Keratinocyte (primary cell): ENCODE data around the gene ULBP3. TPM values are rescaled to one million over a fixed set of nuclear protein-coding genes. Genes with fewer than 3 reads are reported as not detected.

Experiments used
- DNase-seq: peaks from one replicate; pipeline ENCODE4 v3.0.0-alpha.2; 2011; ENCODE audit warnings: low read depth, missing footprints, low spot score
- FAIRE-seq: peaks from 2 replicates; lab custom pipeline; 2011; peaks lifted over from hg19 to GRCh38; lab: Jason Lieb, UNC
- H2AFZ ChIP-seq: 2 replicates; pipeline ENCODE4 v1.6.0; 2012; ENCODE audit warnings: low read length, control low read depth, inconsistent platforms; ENCODE audit not compliant: control insufficient read depth
- H3K27ac ChIP-seq: 2 replicates; pipeline ENCODE4 v1.5.1; 2011; ENCODE audit warnings: low read length; ENCODE audit not compliant: control insufficient read depth, insufficient read depth
- H3K27me3 ChIP-seq: 3 replicates; pipeline ENCODE4 v1.6.0; 2011; ENCODE audit warnings: low read length; ENCODE audit not compliant: control insufficient read depth, insufficient read depth; ENCODE audit errors: extremely low read depth
- H3K36me3 ChIP-seq, 2 experiments: 2 replicates in 1 of 2; 3 replicates in 1 of 2; pipeline ENCODE4 v1.5.1; 2011; ENCODE audit warnings: low read length in 2 of 2, mild to moderate bottlenecking in 1 of 2; ENCODE audit not compliant: control insufficient read depth in 2 of 2, insufficient read depth in 2 of 2; ENCODE audit errors: extremely low read depth in 1 of 2
- H3K4me1 ChIP-seq: 3 replicates; pipeline ENCODE4 v1.5.1; 2011; ENCODE audit warnings: low read length; ENCODE audit not compliant: control insufficient read depth, insufficient read depth; ENCODE audit errors: extremely low read depth
- H3K4me2 ChIP-seq: 3 replicates; pipeline ENCODE4 v1.6.0; 2011; ENCODE audit warnings: low read depth, low read length; ENCODE audit not compliant: control insufficient read depth, insufficient read depth; ENCODE audit errors: extremely low read depth
- H3K4me3 ChIP-seq, 3 experiments: fragments of 200-600 bp in 1 of 3; sonication (generic) in 1 of 3; 2 replicates in 2 of 3; 3 replicates in 1 of 3; pipeline ENCODE4 v1.5.1; 2011 to 2016; ENCODE audit warnings: low read length in 3 of 3, mild to moderate bottlenecking in 3 of 3, control low read depth in 2 of 3, inconsistent platforms in 1 of 3, low read depth in 1 of 3, mixed read lengths in 1 of 3, mixed run types in 1 of 3, moderate library complexity in 1 of 3; ENCODE audit not compliant: control insufficient read depth in 2 of 3, insufficient read depth in 2 of 3; ENCODE audit errors: extremely low read depth in 1 of 3
- H3K79me2 ChIP-seq: 2 replicates; pipeline ENCODE4 v1.6.0; 2012; ENCODE audit warnings: low read length; ENCODE audit not compliant: control insufficient read depth, insufficient read depth
- H3K9ac ChIP-seq: 3 replicates; pipeline ENCODE4 v1.6.0; 2011; ENCODE audit warnings: low read length; ENCODE audit not compliant: control insufficient read depth, insufficient read depth; ENCODE audit errors: extremely low read depth
- H3K9me1 ChIP-seq: 3 replicates; pipeline ENCODE4 v1.6.0; 2011; ENCODE audit warnings: low read length; ENCODE audit not compliant: control insufficient read depth, insufficient read depth; ENCODE audit errors: extremely low read depth
- H3K9me3 ChIP-seq: 2 replicates; pipeline ENCODE4 v1.5.1; 2012; ENCODE audit warnings: low read depth, low read length; ENCODE audit not compliant: control insufficient read depth
- H4K20me1 ChIP-seq: 3 replicates; pipeline ENCODE4 v1.6.0; 2011; ENCODE audit warnings: low read length; ENCODE audit not compliant: control insufficient read depth, insufficient read depth; ENCODE audit errors: extremely low read depth
- CTCF ChIP-seq, 3 experiments: IDR thresholded peaks in 1 of 3; conservative IDR thresholded peaks in 1 of 3; optimal IDR thresholded peaks in 1 of 3; 2 replicates in 2 of 3; 3 replicates in 1 of 3; pipeline versions ENCODE3 to v1.5.1; 2011; ENCODE audit warnings: low read length in 3 of 3, mild to moderate bottlenecking in 3 of 3, moderate library complexity in 2 of 3, control low read depth in 1 of 3, inconsistent platforms in 1 of 3; ENCODE audit not compliant: insufficient read depth in 2 of 3; ENCODE audit errors: extremely low read depth in 1 of 3
- EZH2 ChIP-seq: IDR thresholded peaks from one replicate; pipeline ENCODE4 v1.6.1; 2012; ENCODE audit warnings: inconsistent platforms, mild to moderate bottlenecking, low read length, moderate library complexity
- dilution Hi-C: fragments of 300-500 bp; cut with MboI; formaldehyde crosslinking; loops from one replicate; pipeline ENCODE4 v1.7.0; 2020; ENCODE audit warnings: low sequenced_read_pairs; ENCODE audit not compliant: extremely low pct_ligation_motif_present
- polyA plus RNA-seq, 5 experiments: library from polyadenylated mRNA; depleted of rRNA in 3 of 5; stranded (reverse) in 3 of 5; stranded (forward) in 1 of 5; unstranded in 1 of 5; fragments of >200 nt; gene quantifications; 1 replicate in 1 of 5; 2 replicates in 3 of 5; 3 replicates in 1 of 5; pipeline versions ENCODE4 v1.2.1 to v1.2.3, GENCODE V29; 2011 to 2012; ENCODE audit warnings: missing spikeins in 2 of 5, low read depth in 1 of 5, low replicate concordance in 1 of 5

Gene ULBP3
- polyA plus RNA-seq, 1 donor (not counting 4 experiments of a cell fraction or from before 2014, with no cell fraction given), result 7.4 TPM

DNA sequence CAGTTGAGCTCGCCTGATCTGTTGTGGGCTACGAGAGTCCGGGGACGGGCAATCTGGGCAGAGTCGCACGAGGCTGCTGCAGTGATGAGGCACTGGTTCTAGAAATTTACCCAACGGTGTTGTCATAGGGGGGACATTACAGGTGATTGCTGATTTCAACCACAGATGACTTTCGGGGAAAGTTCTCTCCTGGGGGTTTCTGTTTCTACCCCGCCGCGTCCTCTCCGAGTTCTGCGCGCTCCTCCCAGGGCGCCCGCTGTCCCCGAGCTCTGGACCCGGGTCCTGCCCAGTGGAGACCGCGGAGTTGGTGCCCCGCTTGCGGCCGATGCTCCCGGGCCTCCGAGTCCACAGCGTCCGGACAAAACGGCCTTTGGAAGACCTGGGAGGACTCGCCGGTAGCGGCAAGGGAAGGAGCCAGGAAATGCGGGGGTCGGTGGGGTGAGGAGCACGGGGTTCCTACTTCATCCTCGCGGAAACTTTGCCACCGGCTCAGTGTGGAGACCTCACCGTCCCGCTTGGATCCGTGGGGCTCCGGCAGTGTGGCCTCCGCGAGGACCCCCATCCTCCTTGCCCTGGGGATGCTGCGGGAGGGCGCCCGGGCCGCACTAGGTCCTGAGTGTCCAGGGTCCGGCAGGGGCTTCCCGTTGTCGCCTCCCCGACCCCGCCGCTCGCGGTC, 31.3 kb downstream of the ULBP3 start:
- Histone ChIP-seq H3K9me3 (no peaks in the 10 kb centered on the region), H2AFZ (peak overlapping the region; percentile 15), H3K79me2 (no peaks in the 10 kb centered on the region), H3K9me1 (no peaks in the 10 kb centered on the region), H3K4me2 (peak overlapping the region; percentile 56), H3K9ac (no peak overlapping the region), H3K4me3 (peak overlapping the region; percentile 21 to 56 (median 22)), H4K20me1 (no peaks in the 10 kb centered on the region), H3K27me3 (peaks cover 63% of the 10 kb centered on the region), H3K36me3 (no peaks in the 10 kb centered on the region), H3K27ac (no peak overlapping the region), H3K4me1 (peaks cover 3% of the 10 kb centered on the region)
- DNase-seq (no peak), FAIRE-seq (no peak)
- dilution Hi-C loops, result no loop called here
- TF ChIP-seq EZH2 (peak; percentile 96), CTCF (optimal IDR thresholded peaks at IDR 0.05 in 1 of 3, IDR thresholded peaks at IDR 0.05 in 1 of 3, conservative IDR thresholded peaks at IDR 0.05 in 1 of 3; ENCODE audit: extremely low read depth in 1 of 3, insufficient read depth in 2 of 3, low read length in 3 of 3) (no peak)

DNA sequence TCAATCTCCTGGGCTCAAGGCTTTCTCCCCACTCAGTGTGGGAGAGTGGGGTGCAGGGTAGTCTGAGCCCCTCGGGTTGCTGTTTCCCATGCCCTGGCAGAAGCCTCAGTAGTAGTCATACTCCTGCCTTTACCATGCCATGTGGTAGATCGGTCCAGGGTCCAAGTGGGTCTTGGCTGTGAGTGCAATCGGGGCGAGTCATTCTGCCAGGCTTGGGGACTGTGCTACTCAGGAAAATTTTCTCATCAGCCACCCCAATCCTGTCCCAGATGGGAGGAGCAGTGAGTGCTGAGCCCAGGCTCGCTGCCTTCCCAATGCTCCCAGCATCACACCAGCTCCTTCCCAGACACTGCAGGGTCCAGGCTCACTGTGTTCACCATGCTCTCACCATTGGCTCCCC, 32.8 kb downstream of the ULBP3 start:
- H3K9me1 ChIP-seq, result no peaks in the 10 kb centered on the region
- no peak overlapping the region for H3K4me2 ChIP-seq
- no peak for FAIRE-seq
- no peak for TF ChIP-seq CTCF (optimal IDR thresholded peaks at IDR 0.05 in 1 of 3, IDR thresholded peaks at IDR 0.05 in 1 of 3, conservative IDR thresholded peaks at IDR 0.05 in 1 of 3; ENCODE audit: extremely low read depth in 1 of 3, insufficient read depth in 2 of 3, low read length in 3 of 3)
- TF ChIP-seq EZH2, result no peak
- dilution Hi-C loops, result no loop called here
- no peak for DNase-seq
- H3K27me3 ChIP-seq, result peaks cover 55% of the 10 kb centered on the region
- H3K4me1 ChIP-seq, result peaks cover 3% of the 10 kb centered on the region
- H2AFZ ChIP-seq, result no peak overlapping the region
- no peaks in the 10 kb centered on the region for H4K20me1 ChIP-seq
- H3K9me3 ChIP-seq, result no peaks in the 10 kb centered on the region
- no peak overlapping the region for H3K4me3 ChIP-seq
- H3K79me2 ChIP-seq, result no peaks in the 10 kb centered on the region
- no peak overlapping the region for H3K27ac ChIP-seq
- H3K36me3 ChIP-seq, result no peaks in the 10 kb centered on the region
- H3K9ac ChIP-seq, result no peak overlapping the region
